HG02870 (cell line): ENCODE measurements around the gene FBN1.

Source experiments
- ATAC-seq: cut with Tn5 transposase; IDR thresholded peaks from one replicate; pipeline ENCODE4 v1.9.1; 2021; ENCODE audit warnings: mild to moderate bottlenecking, moderate library complexity; ENCODE audit not compliant: unreplicated experiment

The FBN1 gene

DNA sequence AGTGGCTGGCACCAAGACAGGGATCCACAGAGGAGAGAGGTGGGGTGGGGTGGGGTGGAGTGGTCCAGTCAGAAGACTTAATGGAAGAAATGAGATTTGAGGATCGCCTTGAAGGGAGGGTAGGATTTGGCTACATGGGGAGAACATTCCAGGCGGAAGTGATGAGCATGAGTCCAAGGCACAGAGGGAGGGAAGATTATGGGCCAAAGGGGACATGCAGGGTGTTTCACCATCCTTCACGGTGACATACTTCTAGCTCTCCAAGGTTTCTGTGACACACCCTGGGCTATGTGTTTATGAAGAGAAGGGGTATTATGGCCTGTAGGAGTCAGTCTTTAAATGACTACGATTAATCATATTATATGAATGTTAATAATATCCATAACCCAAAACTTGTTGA is 7.7 kb upstream of the FBN1 start:
- ATAC-seq = no peak

DNA sequence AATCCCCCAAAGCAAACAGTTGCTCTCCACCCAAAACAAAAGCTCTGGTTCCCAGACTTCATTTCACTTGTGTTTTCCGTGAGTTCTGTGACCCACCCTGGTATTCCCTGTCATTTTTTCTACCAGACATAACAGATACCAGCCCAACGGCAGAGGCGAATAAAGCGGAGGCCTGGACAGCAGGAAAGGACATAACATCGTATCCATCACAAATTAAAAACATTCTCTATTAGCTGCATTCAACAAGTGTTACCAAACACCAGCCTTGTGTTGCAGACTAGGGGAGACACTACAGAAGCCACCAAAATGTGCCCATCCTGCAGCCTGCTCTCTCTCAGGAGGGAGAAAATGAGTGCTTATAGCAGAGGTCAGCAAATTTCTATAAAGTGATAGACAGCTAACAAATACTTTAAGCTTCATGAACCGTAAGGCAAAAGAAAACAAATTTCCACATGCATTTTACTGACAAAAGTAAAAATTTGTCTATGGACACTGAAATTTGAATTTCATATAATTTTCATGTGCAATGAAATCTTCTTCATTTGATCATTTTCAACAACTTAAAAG is 7.1 kb upstream of the FBN1 start:
- no peak for ATAC-seq

DNA sequence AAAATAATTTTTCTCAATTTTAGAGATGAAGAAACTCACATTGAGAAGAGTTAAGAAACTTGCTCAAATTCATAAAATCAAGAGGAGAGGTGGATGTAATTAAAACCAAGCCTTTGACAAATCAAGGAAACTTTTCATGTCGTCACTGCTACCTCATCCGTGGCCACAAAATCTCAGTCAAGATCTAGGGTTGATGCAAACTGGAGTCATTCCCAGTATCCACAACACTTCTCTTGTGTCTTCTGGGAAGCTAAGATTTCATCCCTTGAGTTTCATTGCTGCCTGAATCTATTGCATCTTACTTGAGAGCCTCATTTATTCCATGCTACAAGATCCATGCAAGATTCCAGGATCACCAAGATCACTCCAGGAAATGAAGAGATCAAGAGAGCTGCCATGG is 5.4 kb upstream of the FBN1 start:
- no peak for ATAC-seq

DNA sequence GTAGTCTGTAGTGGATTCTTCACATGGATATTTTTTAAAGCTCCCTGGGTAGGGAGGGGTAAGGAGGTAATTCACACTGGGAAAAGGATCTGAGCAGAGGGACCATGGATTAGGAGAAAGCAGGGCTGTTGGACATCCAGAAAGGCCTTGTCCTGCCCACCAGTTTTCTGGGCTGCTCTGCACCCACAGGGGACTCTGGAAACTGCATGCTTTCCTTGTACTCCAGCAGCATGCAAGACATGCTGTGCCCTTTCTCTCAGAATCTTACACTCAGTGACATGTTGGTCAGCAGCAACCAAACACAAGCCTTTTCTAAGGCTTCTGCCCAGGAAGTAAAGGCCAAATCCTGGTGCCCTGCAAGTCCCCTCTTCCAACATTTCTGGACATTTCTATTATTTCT is 2.5 kb upstream of the FBN1 start:
- no peak for ATAC-seq

DNA sequence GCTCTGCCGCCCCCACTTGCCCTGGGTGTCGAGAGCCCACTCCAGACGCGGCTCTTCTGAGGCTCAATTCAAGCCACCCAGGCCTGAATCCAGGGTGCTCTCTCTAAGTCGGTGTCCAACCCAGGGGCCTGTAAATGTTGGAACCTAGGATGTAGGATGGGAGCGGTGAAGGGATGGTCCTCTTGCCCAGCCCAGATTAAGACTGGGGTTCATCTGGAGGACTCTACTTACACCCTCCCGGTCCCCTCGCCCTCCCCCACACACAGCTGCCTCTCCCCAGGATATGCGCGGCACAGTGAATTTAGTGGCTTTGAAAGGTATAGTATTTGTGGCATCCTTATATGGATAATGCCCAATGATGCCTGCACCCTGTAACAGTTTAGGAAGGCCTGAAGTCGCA is 822 bp upstream of the FBN1 start:
- ATAC-seq = peak; percentile 5

DNA sequence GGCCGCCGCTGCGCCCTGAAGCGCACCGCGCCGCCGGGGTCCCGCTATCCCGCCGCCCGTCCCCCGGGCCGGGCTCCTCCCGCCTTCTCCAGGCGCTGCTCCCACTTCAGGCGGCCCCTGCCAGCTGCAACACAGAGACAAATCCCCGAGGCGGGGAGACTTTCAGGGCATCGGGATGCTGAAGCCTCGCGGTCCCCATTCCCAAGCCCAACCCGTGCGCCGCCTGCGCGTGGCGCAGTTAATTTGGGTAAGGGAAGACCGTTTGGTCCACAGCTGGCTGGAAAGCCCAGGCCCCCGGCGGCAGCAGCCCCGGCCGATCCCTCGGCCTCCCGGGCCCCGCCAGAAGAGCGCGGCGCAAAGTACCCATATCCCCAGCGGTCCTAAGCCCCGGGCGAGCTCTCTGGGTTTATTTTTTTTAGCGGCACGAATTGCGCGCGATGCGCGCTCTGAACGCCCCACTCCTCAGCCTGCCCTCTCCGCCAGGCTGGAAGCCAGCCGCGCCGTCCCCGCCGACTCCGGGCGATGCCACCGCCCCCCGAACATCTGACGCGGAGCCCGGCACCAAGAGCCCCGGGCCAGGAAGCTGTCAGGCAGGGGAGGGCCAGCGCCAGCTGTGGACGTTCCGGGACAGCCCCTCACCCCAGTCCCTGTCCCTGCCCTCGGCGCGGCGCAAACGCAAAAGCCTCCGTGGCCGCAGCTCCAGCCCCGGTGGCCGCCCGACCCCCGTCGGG is 517 bp downstream of the FBN1 start:
- ATAC-seq = peak; percentile 40

DNA sequence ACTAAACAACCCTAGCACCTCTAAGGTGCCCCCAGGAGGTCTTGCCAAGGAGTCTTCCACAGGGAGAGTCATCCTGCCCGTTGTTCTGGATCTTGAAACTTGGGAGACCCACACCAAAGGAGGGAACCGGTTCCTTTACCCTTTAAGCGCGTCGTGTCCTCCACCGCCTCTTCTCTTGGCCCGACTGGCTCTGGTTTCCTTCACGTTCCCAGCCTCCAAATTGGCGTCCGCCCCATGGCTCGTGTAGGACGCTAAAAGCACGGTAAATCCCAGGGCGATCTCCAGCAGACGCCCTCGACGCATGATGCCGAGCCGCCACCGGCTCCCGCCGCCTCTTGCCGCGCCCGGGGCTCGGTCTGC is 1.1 kb downstream of the FBN1 start:
- peak; percentile 7 for ATAC-seq

DNA sequence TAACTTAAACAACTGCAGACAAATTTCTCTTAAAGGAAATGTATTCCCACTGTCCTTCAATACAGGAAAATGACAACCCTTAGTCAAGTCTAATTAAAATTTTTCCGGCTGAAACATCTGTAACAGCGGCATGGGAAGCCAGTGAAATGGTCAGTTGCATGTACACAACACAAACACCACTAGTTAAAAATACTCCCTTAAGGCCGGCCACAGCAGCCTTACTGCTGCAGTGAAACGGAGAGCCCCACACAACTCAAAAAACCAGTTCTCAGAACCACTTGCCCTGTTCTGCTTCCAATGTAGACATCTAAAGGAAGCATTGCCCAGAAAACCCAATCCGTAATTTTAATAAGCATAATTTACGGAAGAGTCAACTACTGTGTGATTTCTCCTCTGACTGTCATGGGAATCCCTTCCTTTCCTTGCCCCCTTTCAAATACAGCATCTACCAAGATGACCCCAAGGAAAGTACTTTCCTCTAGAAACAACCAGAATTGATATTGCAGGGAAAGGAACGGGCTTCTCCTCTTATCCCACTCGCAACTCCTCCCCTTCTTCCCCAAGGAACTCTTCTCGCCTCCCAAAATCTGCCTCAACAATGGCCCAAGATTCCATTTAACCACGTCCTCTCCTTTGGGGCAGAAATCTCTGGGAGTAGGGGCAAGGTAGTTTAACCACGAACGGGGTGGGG is 1.6 kb downstream of the FBN1 start:
- no peak for ATAC-seq

DNA sequence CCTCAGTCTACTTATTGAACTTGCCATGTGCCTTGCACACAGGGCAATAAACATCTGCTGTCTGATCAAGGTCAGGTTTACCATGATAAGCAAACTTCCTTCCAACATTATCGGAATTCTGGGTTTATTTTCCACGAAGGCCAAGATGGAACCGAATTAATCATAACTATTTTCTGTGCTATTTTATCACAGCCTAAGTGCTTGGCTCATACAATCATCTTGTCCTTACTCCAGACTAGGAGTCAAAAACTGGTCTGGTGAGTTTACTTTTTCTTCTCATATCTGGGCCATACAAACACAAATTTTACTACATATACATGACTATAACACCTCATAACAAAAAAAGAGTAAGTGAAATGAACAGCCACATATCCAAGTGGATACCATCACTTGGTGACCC is 2.3 kb downstream of the FBN1 start:
- no peak for ATAC-seq

DNA sequence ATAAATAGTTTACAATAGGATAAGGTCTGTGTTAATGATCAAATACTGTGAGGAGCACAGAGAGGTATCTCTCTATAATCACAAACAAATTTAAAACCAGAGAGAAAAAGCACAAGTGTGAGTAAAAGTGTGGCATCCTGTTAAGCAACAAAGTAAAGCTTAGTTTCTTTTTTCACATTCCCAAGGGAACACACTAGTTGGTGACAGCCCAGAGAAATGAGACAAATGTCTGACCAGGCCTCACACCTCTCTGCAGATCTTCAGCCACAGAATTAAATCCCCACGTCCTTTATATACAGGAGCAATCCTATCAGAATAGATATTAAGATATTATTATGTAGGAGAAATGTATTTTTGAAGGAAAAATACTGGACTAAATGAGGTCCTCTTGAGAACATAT is 2.7 kb downstream of the FBN1 start:
- no peak for ATAC-seq

DNA sequence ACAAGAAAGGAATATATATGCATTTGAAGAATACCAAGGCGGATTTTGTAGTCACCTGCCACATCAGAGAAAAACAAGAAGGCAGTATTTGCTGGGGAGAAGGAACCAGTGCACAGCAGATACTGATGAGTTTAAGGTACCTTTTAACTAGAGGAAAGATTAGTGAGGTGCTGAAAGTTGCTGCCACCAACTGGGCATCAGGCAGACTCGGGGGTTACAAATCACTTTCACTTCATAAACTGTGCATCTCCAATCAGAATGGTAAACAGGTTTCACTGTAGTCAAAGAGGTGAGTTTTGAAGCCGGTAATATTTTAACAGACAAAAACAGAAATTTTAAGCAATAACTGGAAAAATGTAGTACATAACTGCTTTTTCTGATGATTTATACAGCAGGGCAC is 4.1 kb downstream of the FBN1 start:
- ATAC-seq = no peak

DNA sequence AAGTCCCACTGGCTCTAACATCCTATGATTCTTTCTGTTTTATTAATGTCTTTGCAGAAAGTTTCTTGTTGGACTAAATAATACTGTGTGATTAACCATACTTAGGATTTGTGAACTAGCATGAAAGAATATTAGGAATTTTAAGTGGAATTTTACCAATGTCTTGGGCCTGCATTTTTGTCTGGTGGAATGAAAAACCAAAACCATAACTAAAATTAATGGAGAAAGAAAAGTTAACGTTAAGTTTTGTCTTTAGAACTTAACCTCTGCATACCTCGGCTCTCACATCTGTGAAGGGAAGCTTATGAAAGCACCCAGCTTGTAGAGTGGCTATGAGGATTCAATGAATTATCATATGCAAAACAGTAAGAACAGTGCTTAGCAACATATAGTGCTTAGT is 6.5 kb downstream of the FBN1 start:
- ATAC-seq = no peak

DNA sequence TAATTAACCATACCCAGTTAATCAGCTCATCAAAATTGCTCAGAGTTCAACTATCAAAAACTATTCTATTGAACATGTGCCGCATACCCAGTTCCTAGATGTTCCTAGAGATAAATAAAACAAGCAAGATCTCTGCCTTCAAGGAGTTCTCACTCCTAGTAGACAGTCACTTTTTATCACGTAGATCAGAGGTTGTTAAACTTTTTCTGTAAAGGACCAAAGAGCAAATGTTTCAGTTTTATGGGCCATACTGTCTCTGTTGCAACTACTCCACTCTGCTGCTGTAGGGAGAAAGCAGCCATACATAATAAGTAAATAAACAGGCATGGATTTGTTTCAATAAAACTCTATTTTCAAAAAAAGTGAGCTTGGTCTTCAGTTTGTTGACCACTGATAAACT is 7.9 kb downstream of the FBN1 start:
- ATAC-seq = no peak

DNA sequence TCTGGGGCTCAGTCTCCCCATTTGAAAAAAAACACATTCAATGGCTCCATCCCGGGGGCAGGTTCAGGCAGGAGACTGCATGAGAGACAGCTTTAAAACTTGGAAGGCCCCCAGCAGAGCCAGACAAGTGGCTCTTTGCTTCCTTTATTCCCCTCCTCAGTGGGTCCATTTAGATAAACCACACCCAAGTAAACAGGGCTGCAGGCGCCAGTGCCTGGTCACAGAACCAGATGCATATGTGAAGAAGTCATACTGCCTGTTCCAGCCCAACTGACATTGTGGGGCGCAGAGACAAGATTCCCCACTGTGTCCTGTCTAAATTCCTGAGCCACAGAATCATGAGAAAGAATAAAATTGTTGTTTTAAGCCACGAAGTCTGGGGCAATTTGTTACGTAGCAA is 9.0 kb downstream of the FBN1 start:
- no peak for ATAC-seq

DNA sequence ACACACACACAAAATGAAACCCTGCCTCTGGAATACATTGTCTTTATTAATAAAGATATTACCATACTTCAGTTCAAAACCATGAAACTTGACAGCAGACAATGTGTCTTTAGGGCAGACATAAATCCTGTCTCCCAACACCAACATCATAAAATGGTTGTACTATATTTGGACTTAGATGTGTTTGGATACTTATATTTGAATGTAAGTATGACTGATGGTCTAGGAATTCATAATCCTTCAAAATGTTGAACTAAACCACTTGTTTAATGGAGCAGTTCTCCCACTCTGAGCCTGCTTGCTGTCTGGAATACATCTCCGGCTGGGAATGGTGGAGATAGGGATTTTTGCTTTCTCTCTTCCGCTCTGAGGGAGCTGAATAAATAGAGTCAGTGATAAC is 10.6 kb downstream of the FBN1 start:
- ATAC-seq = no peak

DNA sequence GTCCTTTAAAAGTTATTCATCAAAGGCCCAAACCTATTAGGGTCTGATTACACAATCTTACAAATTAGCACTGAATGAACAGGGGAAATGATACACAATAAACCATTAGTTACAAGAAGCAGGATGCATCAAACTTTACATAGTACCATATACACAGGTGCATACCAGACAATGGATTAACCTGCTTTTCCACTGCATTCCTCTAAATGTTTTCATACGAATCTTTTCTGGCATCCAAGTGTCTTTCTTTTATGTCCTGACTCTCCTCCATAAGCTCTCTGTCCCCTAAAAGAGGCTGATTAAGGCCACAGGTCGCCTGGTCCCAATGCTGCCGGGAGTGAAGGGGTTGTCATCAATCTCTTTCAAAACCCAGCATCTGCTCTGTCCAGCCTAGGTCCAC is 11.4 kb downstream of the FBN1 start:
- ATAC-seq = no peak

DNA sequence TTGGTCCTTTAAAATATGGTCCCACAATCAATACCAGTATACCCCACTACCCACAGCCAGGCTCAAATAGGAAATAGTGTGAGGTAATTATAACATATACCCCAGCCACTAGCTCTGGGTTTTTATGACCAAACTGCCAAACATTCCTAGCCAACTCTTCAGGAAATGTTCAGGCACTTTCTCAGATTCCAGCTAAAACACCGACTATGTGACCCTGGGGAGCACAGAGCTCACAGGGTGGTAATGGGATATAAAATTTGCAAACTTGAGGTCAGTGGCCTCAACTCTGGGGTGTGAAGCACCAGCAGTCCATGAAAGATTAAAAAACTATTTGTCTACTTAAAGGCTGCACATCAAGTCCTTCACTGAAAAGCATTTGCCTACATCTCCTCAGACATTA is 12.9 kb downstream of the FBN1 start:
- ATAC-seq = no peak

DNA sequence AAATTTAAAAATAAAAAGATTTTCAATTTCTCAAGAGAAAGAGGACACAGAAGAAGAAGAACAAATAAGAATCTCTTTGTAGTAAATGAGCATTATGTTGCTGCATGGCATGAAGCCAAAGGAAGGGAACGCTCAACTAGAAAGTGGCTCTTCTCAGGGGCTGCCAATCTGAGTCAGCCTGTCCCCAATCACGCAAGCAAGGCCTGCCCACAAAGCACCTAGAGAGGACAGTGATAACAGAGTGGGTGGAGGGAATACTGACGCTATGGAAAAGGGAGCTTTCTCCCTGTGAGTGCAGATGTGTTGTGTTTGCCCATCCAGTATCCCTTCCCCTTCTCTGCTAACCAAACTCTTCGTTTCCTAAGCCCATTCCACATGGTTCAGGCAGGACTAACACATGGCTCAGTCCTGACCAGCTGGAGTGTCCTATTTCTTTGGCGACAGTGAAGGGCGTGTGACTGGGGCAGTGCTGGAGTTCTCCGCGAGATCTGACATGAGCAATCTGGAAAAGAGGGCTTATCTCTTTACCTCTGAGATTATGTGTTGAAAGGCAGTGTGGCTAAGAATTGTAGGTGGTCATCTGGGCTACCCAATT is 14.2 kb downstream of the FBN1 start:
- no peak for ATAC-seq

DNA sequence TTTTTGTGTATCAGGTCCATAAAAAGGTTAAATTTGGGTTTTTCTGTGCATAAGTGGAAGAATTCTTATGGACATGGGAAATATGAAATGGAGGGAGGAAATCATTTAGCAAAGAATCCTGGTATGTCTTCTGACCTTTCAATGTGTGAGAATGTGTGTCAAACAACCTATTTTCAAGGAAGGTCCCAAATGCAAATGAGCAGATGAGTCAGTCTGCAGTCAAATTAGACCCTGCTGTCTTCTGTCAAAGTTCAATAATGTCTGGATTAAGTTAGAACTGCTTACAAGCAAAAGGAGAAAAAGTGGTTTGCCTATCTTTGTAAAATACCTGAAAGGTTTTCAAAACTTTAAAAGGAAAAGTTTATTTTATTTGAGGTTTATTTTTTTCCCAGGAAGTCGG is 15.3 kb downstream of the FBN1 start:
- no peak for ATAC-seq

DNA sequence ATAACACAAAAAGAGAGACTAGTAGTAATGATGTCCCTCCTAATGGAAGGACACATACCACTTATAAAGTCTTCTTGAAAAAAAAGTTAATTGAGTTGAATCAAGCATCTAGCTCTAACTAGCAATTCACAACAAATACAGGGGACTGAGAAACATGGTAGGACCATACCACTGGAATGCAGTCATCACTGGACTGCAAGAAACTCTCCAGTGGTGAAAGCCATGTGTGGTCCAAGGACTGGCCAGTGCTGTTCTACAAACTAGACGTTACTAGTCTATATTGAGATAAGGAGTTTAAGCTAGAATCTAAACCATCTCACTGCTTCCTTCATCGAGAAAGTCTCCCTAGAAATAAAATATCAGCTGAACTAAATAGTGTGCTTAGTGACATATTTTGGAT is 16.7 kb downstream of the FBN1 start:
- no peak for ATAC-seq

DNA sequence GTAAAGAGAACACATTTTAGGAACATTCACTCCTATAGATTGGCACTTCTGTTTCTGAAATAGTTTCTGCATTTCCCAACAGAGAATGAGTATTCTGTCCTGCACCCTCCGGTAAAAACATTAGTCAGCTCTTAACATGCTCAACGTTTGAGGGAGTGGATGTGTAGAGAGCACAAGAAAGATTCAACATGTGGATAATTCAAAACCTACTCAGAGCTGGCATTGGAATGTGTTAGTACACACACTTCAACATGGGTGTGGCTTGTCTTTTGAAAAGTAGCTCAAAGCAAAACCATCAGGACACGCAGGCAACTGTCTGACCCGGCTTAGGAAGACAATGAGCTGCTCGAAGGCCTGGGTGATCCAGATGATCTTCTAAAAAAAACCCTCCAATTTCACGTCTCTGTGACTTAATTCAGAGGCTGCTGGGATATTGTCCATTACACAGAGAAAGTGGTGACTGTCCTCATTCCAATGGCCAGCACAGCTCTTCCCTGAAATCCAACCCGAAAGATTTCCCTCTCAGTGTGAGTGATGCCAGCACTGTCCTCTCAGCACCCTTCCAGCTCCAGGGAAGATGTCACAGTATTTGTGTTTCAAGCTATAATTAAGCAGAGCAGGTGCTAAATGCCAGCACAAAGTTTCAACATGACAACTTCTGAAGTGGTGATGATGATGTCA is 18.1 kb downstream of the FBN1 start:
- no peak for ATAC-seq

DNA sequence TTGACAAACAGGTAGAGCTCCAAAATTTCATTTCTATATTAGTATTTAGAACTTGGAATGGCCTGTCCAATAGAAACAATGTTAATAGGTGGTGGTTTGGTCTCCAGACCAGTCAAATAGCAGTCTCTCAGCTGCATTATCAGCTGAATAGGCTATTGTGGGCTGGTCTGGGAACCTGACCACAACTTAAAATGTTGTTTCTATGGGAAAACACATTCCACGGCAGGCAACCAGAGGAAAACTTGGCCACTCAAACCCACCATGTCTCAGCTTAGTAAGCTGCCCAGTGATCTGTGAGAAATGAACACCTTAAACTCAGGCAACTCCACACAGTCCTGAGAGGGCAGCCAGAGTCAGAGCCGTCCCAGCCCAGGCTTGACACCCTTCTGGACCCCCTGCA is 20.4 kb downstream of the FBN1 start:
- ATAC-seq = no peak
